D721Med (cell line): ENCODE measurements around the gene CHN2.

Experiments used
- DNase-seq: peaks from one replicate; pipeline ENCODE4 v3.0.0; 2011; ENCODE audit warnings: low spot score; ENCODE audit not compliant: insufficient read length
- FAIRE-seq: peaks from 2 replicates; lab custom pipeline; 2011; peaks lifted over from hg19 to GRCh38; lab: Jason Lieb, UNC
- TF ChIP-seq, protein P1 (sequence below): IDR thresholded peaks from 2 replicates; pipeline ENCODE4 v1.5.1; 2012; ENCODE audit warnings: mild to moderate bottlenecking, control low read depth; ENCODE audit not compliant: insufficient read depth; ENCODE audit errors: missing control alignments

The CHN2 gene

GRCh38 chr7:29496355-29497020 is 301.9 kb downstream of the CHN2 start:
- TF ChIP-seq, protein P1, sequence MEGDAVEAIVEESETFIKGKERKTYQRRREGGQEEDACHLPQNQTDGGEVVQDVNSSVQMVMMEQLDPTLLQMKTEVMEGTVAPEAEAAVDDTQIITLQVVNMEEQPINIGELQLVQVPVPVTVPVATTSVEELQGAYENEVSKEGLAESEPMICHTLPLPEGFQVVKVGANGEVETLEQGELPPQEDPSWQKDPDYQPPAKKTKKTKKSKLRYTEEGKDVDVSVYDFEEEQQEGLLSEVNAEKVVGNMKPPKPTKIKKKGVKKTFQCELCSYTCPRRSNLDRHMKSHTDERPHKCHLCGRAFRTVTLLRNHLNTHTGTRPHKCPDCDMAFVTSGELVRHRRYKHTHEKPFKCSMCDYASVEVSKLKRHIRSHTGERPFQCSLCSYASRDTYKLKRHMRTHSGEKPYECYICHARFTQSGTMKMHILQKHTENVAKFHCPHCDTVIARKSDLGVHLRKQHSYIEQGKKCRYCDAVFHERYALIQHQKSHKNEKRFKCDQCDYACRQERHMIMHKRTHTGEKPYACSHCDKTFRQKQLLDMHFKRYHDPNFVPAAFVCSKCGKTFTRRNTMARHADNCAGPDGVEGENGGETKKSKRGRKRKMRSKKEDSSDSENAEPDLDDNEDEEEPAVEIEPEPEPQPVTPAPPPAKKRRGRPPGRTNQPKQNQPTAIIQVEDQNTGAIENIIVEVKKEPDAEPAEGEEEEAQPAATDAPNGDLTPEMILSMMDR, result no peak
- DNase-seq, result no peak
- no peak for FAIRE-seq

- DNase-seq (no peak), FAIRE-seq (no peak)
- TF ChIP-seq, protein P1, result no peak
These were observed 305.4 kb downstream of the CHN2 start for GRCh38 chr7:29499932-29500331.

- TF ChIP-seq, protein P1, result no peak
- FAIRE-seq, result no peak
- DNase-seq, result no peak
These were observed 306.1 kb downstream of the CHN2 start for GRCh38 chr7:29500719-29501118.

GRCh38 chr7:29502133-29502532 is 307.6 kb downstream of the CHN2 start:
- FAIRE-seq, result no peak
- DNase-seq, result no peak
- TF ChIP-seq, protein P1, result no peak

DNA sequence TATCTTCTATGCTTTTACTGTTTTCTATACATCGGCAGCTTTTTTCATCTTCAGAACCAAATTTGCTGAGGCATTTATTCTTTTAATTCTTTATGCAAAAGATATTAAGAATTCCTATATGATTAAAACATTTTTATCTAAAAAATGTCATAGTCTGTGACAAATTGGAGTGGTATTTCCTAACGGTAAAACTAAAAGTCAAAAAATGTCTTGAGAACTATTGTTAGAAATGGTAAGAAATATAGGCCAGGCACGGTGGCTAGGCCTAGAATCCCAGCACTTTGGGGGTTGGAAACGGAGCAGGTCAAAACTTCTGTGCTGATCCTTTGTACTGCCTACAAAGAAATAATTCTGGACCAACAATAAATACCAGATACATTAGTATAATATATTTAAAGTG is 311.4 kb downstream of the CHN2 start:
- TF ChIP-seq, protein P1, result no peak
- FAIRE-seq, result no peak
- DNase-seq, result no peak

GRCh38 chr7:29508608-29509007 is 314.0 kb downstream of the CHN2 start:
- TF ChIP-seq, protein P1, result no peak
- DNase-seq (no peak), FAIRE-seq (no peak)

- FAIRE-seq (no peak), DNase-seq (no peak)
- TF ChIP-seq, protein P1, result no peak
These were observed 315.5 kb downstream of the CHN2 start for GRCh38 chr7:29510028-29510427.
